GM18870 (cell line): ENCODE measurements around the gene MTMR1.

Experiments
- ATAC-seq: cut with Tn5 transposase; IDR thresholded peaks from one replicate; pipeline ENCODE4 v1.9.1; 2021; ENCODE audit warnings: moderate library complexity; ENCODE audit not compliant: unreplicated experiment

MTMR1 gene

GRCh38 chrX:150692831-150693724 lies at the start of gene MTMR1:
MTMR1 (plus strand) TSS chrX:150693396; CDS start chrX:150693531, 135 bp downstream.
- no peak for ATAC-seq

GRCh38 chrX:150643958-150644357 lies 49.2 kb upstream of the MTMR1 start:
- no peak for ATAC-seq

- no peak for ATAC-seq
These were observed 48.8 kb upstream of the MTMR1 start for GRCh38 chrX:150644422-150644821.

GRCh38 chrX:150647331-150647730 lies 45.9 kb upstream of the MTMR1 start:
- no peak for ATAC-seq

GRCh38 chrX:150648296-150648940 lies 44.8 kb upstream of the MTMR1 start:
- ATAC-seq = no peak

GRCh38 chrX:150649096-150649870 lies 43.9 kb upstream of the MTMR1 start:
- ATAC-seq = no peak

GRCh38 chrX:150651906-150652305 lies 41.3 kb upstream of the MTMR1 start:
- ATAC-seq = no peak

GRCh38 chrX:150655788-150656187 lies 37.4 kb upstream of the MTMR1 start:
- ATAC-seq = no peak

GRCh38 chrX:150663073-150663472 lies 30.1 kb upstream of the MTMR1 start:
- ATAC-seq = no peak

- ATAC-seq = no peak
These were observed 28.9 kb upstream of the MTMR1 start for GRCh38 chrX:150664290-150664689.

GRCh38 chrX:150676221-150676620 lies 17.0 kb upstream of the MTMR1 start:
- no peak for ATAC-seq

GRCh38 chrX:150680974-150681373 lies 12.2 kb upstream of the MTMR1 start:
- ATAC-seq = no peak

- ATAC-seq = no peak
These were observed 10.1 kb upstream of the MTMR1 start for GRCh38 chrX:150683112-150683511.

- no peak for ATAC-seq
These were observed 9.6 kb upstream of the MTMR1 start for GRCh38 chrX:150683536-150684146.

- no peak for ATAC-seq
These were observed 4.2 kb upstream of the MTMR1 start for GRCh38 chrX:150688911-150689451.

GRCh38 chrX:150690126-150690525 lies 3.1 kb upstream of the MTMR1 start:
- no peak for ATAC-seq

GRCh38 chrX:150692296-150692695 lies 900 bp upstream of the MTMR1 start:
- no peak for ATAC-seq

GRCh38 chrX:150693725-150694574 lies 754 bp downstream of the MTMR1 start:
- peak; percentile 49 for ATAC-seq

GRCh38 chrX:150694738-150695410 lies 1.7 kb downstream of the MTMR1 start:
- ATAC-seq = peak; percentile 36
